Tibial nerve (tissue), 3 donors: Measurements from ENCODE around the gene CAMTA1.

ENCODE experiments used
- POLR2A ChIP-seq, 2 donors: fragments of 450-650 bp; IDR thresholded peaks; one replicate each; pipeline ENCODE4 v1.6.1; 2017; ENCODE audit warnings: antibody characterized with exemption in 2 of 2, mild to moderate bottlenecking in 2 of 2, moderate library complexity in 2 of 2
- TF ChIP-seq, protein P1 (sequence below), 5 experiments: fragments of 200-600 bp in 3 of 5; fragments of 450-650 bp in 2 of 5; sonication (generic) in 3 of 5; IDR thresholded peaks; one replicate each; pipeline ENCODE4 v1.5.1; 2016 to 2019; ENCODE audit warnings: antibody characterized with exemption in 5 of 5, mild to moderate bottlenecking in 3 of 5, moderate library complexity in 2 of 5

DNA sequence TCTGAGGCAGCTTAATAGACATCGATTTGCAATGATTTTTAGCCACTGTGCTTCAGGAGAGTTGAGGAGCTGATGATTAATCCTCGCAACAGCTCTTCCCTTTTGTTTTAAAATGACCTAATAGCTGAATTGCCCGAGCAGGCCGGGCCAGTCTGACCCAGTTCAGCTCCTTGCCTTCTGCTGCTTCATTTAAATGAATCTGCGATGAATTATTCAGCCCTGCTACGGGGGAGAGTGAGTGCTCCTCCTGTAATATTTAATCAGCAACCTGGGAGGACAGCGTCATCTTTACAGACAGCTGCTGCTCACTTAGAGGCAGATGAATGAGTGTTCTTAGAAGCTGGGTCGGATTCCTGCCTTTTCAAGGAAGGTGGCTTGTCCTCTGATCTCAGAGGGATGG, 325.1 kb downstream of the CAMTA1 start:
- TF ChIP-seq POLR2A (IDR thresholded peaks at IDR 0.05) = no peak
- TF ChIP-seq, protein P1, sequence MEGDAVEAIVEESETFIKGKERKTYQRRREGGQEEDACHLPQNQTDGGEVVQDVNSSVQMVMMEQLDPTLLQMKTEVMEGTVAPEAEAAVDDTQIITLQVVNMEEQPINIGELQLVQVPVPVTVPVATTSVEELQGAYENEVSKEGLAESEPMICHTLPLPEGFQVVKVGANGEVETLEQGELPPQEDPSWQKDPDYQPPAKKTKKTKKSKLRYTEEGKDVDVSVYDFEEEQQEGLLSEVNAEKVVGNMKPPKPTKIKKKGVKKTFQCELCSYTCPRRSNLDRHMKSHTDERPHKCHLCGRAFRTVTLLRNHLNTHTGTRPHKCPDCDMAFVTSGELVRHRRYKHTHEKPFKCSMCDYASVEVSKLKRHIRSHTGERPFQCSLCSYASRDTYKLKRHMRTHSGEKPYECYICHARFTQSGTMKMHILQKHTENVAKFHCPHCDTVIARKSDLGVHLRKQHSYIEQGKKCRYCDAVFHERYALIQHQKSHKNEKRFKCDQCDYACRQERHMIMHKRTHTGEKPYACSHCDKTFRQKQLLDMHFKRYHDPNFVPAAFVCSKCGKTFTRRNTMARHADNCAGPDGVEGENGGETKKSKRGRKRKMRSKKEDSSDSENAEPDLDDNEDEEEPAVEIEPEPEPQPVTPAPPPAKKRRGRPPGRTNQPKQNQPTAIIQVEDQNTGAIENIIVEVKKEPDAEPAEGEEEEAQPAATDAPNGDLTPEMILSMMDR (IDR thresholded peaks at IDR 0.05) = no peak
